CD4-positive, alpha-beta T cell treated with Interleukin-4 for 1 hour (primary cell): Measurements from ENCODE around the gene PPP2R2B.
"Not testable (repeated sequence)": the region's sequence is repeated elsewhere in the genome, so short reads cannot be mapped to it uniquely, and the experiment has no call there.

ENCODE experiments used
- DNase-seq, 2 donors: peaks; one replicate each; pipeline ENCODE4 v3.0.0-alpha.2; 2020 to 2022

The PPP2R2B gene

GRCh38 chr5:146589028-146589345 lies 289.6 kb downstream of the PPP2R2B start:
- DNase-seq, result no peak

GRCh38 chr5:146588331-146589027 lies 290.1 kb downstream of the PPP2R2B start:
- DNase-seq, result no peak

- no peak for DNase-seq
These were observed 291.8 kb downstream of the PPP2R2B start for GRCh38 chr5:146586752-146587151.

GRCh38 chr5:146584750-146585149 lies 293.8 kb downstream of the PPP2R2B start:
- no peak for DNase-seq

- DNase-seq, result no peak
These were observed 296.4 kb downstream of the PPP2R2B start for GRCh38 chr5:146582051-146582596.

- DNase-seq, result no peak
These were observed 298.3 kb downstream of the PPP2R2B start for GRCh38 chr5:146580237-146580636.

GRCh38 chr5:146574713-146575112 lies 303.8 kb downstream of the PPP2R2B start:
- no peak for DNase-seq

- DNase-seq, result no peak
These were observed 310.4 kb downstream of the PPP2R2B start for GRCh38 chr5:146568161-146568560.

GRCh38 chr5:146565764-146566367 lies 312.7 kb downstream of the PPP2R2B start:
- DNase-seq, result peak; percentile 41 to 56

- no peak for DNase-seq
These were observed 314.4 kb downstream of the PPP2R2B start for GRCh38 chr5:146564007-146564762.

GRCh38 chr5:146562461-146562860 lies 316.1 kb downstream of the PPP2R2B start:
- no peak for DNase-seq

- no peak for DNase-seq
These were observed 316.8 kb downstream of the PPP2R2B start for GRCh38 chr5:146561711-146562110.

- no peak for DNase-seq
These were observed 318.2 kb downstream of the PPP2R2B start for GRCh38 chr5:146560205-146560812.

- DNase-seq, result not testable (repeated sequence)
These were observed 321.7 kb downstream of the PPP2R2B start for GRCh38 chr5:146556884-146557283.

- DNase-seq, result no peak
These were observed 325.1 kb downstream of the PPP2R2B start for GRCh38 chr5:146553446-146553845.

GRCh38 chr5:146549615-146550014 lies 328.9 kb downstream of the PPP2R2B start:
- no peak for DNase-seq

GRCh38 chr5:146548781-146549449 lies 329.6 kb downstream of the PPP2R2B start:
- no peak for DNase-seq

GRCh38 chr5:146544232-146544631 lies 334.3 kb downstream of the PPP2R2B start:
- DNase-seq, result no peak

- DNase-seq, result peak; percentile 50 to 62
These were observed 336.4 kb downstream of the PPP2R2B start for GRCh38 chr5:146541958-146542849.

- no peak for DNase-seq
These were observed 338.1 kb downstream of the PPP2R2B start for GRCh38 chr5:146540414-146540813.

GRCh38 chr5:146539973-146540372 lies 338.6 kb downstream of the PPP2R2B start:
- no peak for DNase-seq

- no peak for DNase-seq
These were observed 340.1 kb downstream of the PPP2R2B start for GRCh38 chr5:146538432-146538831.
